Vagina (tissue), 2 donors: ENCODE data around the gene PKD1L1.

Source experiments
- POLR2A ChIP-seq, 2 donors: fragments of 450-650 bp; IDR thresholded peaks; one replicate each; pipeline ENCODE4 v1.6.1; 2017; ENCODE audit warnings: antibody characterized with exemption in 2 of 2, mild to moderate bottlenecking in 2 of 2, moderate library complexity in 2 of 2
- TF ChIP-seq, protein P1 (sequence below), 3 experiments: fragments of 450-650 bp in 2 of 3; fragments of 200-600 bp in 1 of 3; sonication (generic) in 1 of 3; IDR thresholded peaks; one replicate each; pipeline ENCODE4 v1.5.1; 2017 to 2019; ENCODE audit warnings: antibody characterized with exemption in 3 of 3, mild to moderate bottlenecking in 2 of 3, moderate library complexity in 2 of 3

GRCh38 chr7:47905076-47905920 lies 43.0 kb downstream of the PKD1L1 start:
- TF ChIP-seq, protein P1, sequence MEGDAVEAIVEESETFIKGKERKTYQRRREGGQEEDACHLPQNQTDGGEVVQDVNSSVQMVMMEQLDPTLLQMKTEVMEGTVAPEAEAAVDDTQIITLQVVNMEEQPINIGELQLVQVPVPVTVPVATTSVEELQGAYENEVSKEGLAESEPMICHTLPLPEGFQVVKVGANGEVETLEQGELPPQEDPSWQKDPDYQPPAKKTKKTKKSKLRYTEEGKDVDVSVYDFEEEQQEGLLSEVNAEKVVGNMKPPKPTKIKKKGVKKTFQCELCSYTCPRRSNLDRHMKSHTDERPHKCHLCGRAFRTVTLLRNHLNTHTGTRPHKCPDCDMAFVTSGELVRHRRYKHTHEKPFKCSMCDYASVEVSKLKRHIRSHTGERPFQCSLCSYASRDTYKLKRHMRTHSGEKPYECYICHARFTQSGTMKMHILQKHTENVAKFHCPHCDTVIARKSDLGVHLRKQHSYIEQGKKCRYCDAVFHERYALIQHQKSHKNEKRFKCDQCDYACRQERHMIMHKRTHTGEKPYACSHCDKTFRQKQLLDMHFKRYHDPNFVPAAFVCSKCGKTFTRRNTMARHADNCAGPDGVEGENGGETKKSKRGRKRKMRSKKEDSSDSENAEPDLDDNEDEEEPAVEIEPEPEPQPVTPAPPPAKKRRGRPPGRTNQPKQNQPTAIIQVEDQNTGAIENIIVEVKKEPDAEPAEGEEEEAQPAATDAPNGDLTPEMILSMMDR (IDR thresholded peaks at IDR 0.05) = no peak
- TF ChIP-seq POLR2A (IDR thresholded peaks at IDR 0.05) = no peak
